HG03025 (cell line): ENCODE results near the gene COMMD3.
"Not testable (repeated sequence)": the region's sequence is repeated elsewhere in the genome, so short reads cannot be mapped to it uniquely, and the experiment has no call there.

Source experiments
- ATAC-seq: cut with Tn5 transposase; IDR thresholded peaks from one replicate; pipeline ENCODE4 v1.9.1; 2021; ENCODE audit warnings: mild to moderate bottlenecking, moderate library complexity; ENCODE audit not compliant: unreplicated experiment, low FRiP score

The COMMD3 gene

GRCh38 chr10:22316286-22317075 is at the start of gene COMMD3:
TSS of gene COMMD3 (plus strand) at chr10:22316388. CDS start at chr10:22316418, 30 bp downstream.
- ATAC-seq, result peak; percentile 66

- ATAC-seq, result no peak
Observed at GRCh38 chr10:22268503-22268902, 47.7 kb upstream of the COMMD3 start.

GRCh38 chr10:22271786-22272185 is 44.4 kb upstream of the COMMD3 start:
- no peak for ATAC-seq

DNA sequence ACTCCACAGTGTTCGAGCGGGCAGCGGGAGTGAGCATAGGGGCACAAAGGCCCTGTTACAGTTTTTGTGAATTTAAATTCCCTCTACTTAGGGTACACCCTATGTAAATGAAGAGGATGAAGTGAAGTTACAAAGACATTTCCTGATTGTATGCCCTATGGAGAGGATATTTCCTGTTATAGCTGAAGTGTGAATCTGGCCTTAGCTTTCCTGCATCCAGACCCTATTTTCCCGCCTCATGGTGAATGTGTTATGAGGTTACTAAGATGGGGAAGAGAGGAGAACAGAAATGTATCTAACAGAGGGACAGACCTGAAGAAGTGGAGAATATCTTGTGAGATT is 37.8 kb upstream of the COMMD3 start:
- ATAC-seq, result no peak

DNA sequence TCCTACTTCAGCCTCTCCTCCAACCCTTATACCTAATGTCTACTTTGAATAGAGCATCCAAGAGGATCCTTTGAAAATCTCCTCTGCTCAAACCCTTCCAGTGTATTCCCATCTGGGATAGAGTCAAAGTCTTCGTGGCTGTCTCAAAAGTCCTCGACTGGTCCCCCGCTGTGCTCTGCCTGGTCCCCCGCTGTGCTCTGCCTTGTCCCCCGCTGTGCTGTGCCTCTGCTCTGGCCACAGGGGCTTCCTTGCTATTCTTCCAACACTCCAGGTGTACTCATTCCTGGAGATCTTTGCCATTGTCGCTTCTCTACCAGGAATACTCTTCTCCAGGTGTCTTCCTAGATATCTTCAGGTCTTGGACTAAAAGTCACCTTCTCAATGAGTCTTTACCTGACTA is 36.1 kb upstream of the COMMD3 start:
- ATAC-seq, result no peak

DNA sequence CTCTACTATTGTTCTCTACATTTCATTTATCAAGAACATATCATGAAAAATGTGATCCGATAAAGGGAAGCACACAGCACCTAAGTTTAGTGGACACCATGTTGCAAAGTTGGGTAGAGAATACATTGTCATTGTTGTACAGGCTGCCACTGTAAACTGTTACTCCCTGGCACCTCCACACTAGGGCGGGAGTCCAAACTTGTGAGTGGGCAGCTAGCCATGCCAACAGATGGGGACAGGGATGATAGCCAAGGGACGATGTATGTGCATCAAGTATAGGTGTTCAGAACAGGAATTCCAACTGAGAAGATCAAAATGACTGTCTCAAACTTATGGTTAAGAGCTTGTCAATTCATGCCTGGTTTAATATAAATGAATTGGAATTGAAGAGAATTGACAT is 31.1 kb upstream of the COMMD3 start:
- no peak for ATAC-seq

GRCh38 chr10:22293747-22294404 is 22.3 kb upstream of the COMMD3 start:
- no peak for ATAC-seq

GRCh38 chr10:22294694-22295093 is 21.5 kb upstream of the COMMD3 start:
- ATAC-seq, result no peak

- ATAC-seq, result no peak
Observed at GRCh38 chr10:22301193-22301592, 15.0 kb upstream of the COMMD3 start.

DNA sequence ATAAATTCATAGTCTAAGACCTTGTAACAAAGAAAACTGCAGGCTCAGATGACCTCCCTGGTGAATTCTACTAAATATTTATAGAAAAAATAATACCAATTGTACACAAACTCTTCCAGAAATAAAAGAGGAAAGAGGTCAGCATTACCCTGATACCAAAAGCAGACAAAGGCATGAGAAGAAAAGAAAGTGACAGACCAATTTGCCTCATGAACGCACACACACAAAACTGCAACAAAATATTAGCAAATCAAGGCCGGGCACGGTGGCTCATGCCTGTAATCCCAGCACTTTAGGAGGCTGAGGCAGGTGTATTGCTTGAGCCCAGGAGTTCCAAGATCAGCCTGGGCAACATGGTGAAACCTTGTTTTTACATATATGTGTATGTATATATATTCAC is 12.7 kb upstream of the COMMD3 start:
- ATAC-seq, result no peak

GRCh38 chr10:22305721-22306120 is 10.5 kb upstream of the COMMD3 start:
- no peak for ATAC-seq

DNA sequence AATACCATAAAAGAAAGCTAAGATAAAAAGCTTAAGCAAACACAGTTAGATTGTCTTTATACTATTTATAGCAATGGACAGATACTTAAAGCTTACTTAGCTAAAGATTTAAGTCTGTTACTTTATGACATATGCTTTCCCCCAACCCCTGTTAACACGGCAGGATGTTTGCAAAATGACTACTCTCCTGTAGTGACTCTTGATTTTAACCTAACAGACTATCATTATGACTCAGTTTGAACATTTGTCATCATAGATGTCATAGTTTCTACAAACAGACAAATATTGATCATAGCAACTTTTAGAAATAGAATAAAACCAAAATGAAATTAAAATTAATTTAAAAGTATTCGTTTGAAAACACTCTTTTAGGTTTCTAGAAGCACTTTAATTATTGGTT is 7.8 kb upstream of the COMMD3 start:
- ATAC-seq, result peak; percentile 95

DNA sequence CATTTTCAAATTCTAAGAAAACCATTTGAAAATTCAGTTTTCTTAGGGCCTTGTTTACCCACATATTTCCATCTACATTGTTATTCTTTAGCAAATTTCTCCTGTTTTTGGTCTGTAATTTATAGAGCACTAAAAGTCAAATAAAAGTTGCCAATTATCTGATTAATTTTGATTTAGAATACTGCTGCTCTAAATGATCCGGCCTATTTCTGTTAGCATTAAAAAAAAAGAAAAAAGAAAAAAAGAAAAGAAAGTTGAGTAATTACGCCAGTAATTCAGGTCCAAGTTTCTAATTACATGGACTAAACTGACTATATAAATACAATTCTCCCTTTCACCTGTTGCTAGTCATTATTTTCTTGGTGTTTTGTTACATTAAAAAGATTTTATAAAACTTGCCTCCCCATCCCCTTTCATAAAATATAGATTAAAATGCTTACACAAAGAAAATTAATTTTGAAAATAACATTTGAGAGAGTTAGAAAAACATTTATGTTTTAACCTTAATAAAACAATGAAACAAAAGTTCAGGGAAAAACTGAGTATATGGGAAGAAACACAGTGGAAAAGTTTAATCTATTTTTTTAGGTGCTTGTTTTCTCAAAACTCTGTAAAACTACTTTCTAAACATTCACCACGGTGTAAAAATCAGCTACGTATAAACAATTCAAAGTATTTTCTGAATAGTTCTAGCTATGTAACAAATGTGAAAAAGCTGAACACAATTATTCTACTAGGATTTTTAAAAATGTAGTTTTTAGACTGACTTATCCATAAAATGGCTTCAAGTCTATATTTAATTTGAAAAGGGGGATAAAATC is 6.8 kb upstream of the COMMD3 start:
- no peak for ATAC-seq

- not testable (repeated sequence) for ATAC-seq
Observed at GRCh38 chr10:22310012-22310411, 6.2 kb upstream of the COMMD3 start.

DNA sequence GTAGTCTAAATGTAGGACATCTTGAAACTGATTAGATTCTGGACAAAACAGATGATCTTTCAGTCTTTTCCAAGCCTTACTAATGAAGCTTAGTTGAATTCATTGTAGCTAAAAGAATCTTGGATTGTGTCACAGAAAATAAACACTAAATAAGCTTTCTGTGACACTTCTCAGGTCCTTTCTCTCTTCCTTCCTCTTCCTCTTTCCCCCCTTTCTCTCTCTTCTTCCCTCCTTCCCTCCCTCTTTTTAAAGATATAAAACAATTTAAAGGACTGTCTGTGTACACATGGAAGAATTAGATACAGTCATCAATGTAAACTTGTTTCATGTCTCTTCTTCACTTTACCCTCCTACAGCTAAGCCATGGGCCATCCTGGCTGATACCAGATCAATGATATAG is 5.3 kb upstream of the COMMD3 start:
- ATAC-seq, result no peak

- no peak for ATAC-seq
Observed at GRCh38 chr10:22314852-22315251, 1.3 kb upstream of the COMMD3 start.

- no peak for ATAC-seq
Observed at GRCh38 chr10:22315455-22316285, 518 bp upstream of the COMMD3 start.

- peak; percentile 20 for ATAC-seq
Observed at GRCh38 chr10:22317076-22317370, 835 bp downstream of the COMMD3 start.

- ATAC-seq, result no peak
Observed at GRCh38 chr10:22317771-22318565, 1.8 kb downstream of the COMMD3 start.

DNA sequence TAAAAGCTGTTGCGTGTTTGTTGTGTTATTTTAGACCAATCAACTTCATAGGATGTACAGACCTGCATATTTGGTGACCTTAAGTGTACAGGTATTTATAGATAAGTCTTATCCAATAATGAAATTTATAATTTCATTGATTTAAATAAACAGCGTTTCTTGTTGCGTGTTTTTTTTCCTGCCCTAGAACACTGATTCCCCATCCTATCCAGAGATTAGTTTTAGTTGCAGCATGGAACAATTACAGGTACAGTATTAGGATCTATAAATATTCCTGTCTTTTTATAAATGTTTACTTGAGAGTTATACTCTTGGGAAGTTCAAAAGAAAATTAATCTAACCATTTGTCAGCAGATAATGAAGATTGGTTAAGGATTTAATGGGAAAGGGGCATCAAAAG is 2.6 kb downstream of the COMMD3 start:
- ATAC-seq, result no peak
